Neural cell (in vitro differentiated cells): ENCODE measurements around the gene SMIM17. TPM values are rescaled to one million over a fixed set of nuclear protein-coding genes. Genes with fewer than 3 reads are reported as not detected.

Experiments
- H2AFZ ChIP-seq: fragments of 200-600, 300-800 bp; sonication (generic), shearing (Covaris generic); 2 replicates; pipeline ENCODE4 v1.6.0; 2014; ENCODE audit warnings: low read depth, mild to moderate bottlenecking, antibody characterized with exemption, low read length, moderate library complexity
- H3F3A ChIP-seq: fragments of 200-600 bp; shearing (Covaris generic); 2 replicates; pipeline ENCODE4 v1.6.1; 2016; ENCODE audit warnings: mild to moderate bottlenecking, moderate library complexity, mixed read lengths, antibody characterized with exemption, low read length; ENCODE audit not compliant: insufficient read depth, poor library complexity, severe bottlenecking
- H3K27ac ChIP-seq: fragments of 200-600, 300-800 bp; sonication (generic), shearing (Covaris generic); 2 replicates; pipeline ENCODE4 v1.5.1; 2014; ENCODE audit warnings: mild to moderate bottlenecking, low read length, moderate library complexity
- H3K27me3 ChIP-seq: fragments of 300-800, 200-600 bp; sonication (generic), shearing (Covaris generic); 2 replicates; pipeline ENCODE4 v1.6.0; 2014; ENCODE audit warnings: mild to moderate bottlenecking, low read depth, low read length, moderate library complexity; ENCODE audit not compliant: insufficient read depth
- H3K36me3 ChIP-seq: fragments of 300-800, 200-600 bp; sonication (generic), shearing (Covaris generic); 2 replicates; pipeline ENCODE4 v1.5.1; 2014; ENCODE audit warnings: mild to moderate bottlenecking, antibody characterized with exemption, low read length, moderate library complexity; ENCODE audit not compliant: insufficient read depth
- H3K4me2 ChIP-seq: fragments of 300-800, 200-600 bp; sonication (generic), shearing (Covaris generic); 2 replicates; pipeline ENCODE4 v1.6.0; 2014; ENCODE audit warnings: mild to moderate bottlenecking, low read length
- H3K4me3 ChIP-seq: fragments of 300-800, 200-600 bp; sonication (generic), shearing (Covaris generic); 2 replicates; pipeline ENCODE4 v1.5.1; 2014; ENCODE audit warnings: mild to moderate bottlenecking, low read length, moderate library complexity
- H3K79me2 ChIP-seq: fragments of 200-600 bp; shearing (Covaris generic); replicated peaks from 2 replicates; pipeline ENCODE4 v1.6.0; 2014; ENCODE audit warnings: mild to moderate bottlenecking, low read length, moderate library complexity; ENCODE audit not compliant: insufficient read depth
- H3K9ac ChIP-seq: fragments of 300-800, 200-600 bp; sonication (generic), shearing (Covaris generic); 2 replicates; pipeline ENCODE4 v1.6.1; 2016; ENCODE audit warnings: mild to moderate bottlenecking, low read length, mixed read lengths
- H3K9me2 ChIP-seq: fragments of 200-600 bp; shearing (Covaris generic); 2 replicates; pipeline ENCODE4 v1.6.1; 2016; ENCODE audit warnings: mild to moderate bottlenecking, low read length, mixed read lengths; ENCODE audit not compliant: insufficient read depth
- H3K9me3 ChIP-seq: fragments of 200-600, 300-800 bp; sonication (generic), shearing (Covaris generic); 2 replicates; pipeline ENCODE4 v1.6.1; 2016; ENCODE audit warnings: mild to moderate bottlenecking, mixed run types, low read length, moderate library complexity, mixed read lengths
- H4K20me1 ChIP-seq: fragments of 200-600 bp; shearing (Covaris generic); 2 replicates; pipeline ENCODE4 v1.6.1; 2016; ENCODE audit warnings: mild to moderate bottlenecking, mixed run types; ENCODE audit not compliant: insufficient read depth
- CTCF ChIP-seq: fragments of 450-650 bp; IDR thresholded peaks from 2 replicates; pipeline ENCODE4 v1.5.1; 2014; ENCODE audit warnings: antibody characterized with exemption, mild to moderate bottlenecking, moderate library complexity; ENCODE audit not compliant: poor library complexity, severe bottlenecking
- EP300 ChIP-seq: fragments of 450-650 bp; conservative IDR thresholded peaks from 2 replicates; pipeline ENCODE4 v1.6.1; 2014; ENCODE audit warnings: antibody characterized with exemption, mild to moderate bottlenecking, moderate library complexity; ENCODE audit not compliant: poor library complexity, severe bottlenecking
- EZH2 ChIP-seq: fragments of 200-600, 300-800 bp; shearing (Covaris generic), sonication (generic); IDR thresholded peaks from 2 replicates; pipeline ENCODE4 v1.6.1; 2014; ENCODE audit warnings: antibody characterized with exemption, low read length, borderline replicate concordance, mild to moderate bottlenecking; ENCODE audit not compliant: insufficient read depth, poor library complexity, severe bottlenecking
- MXI1 ChIP-seq: fragments of 450-650 bp; conservative IDR thresholded peaks from 2 replicates; pipeline ENCODE4 v1.6.1; 2014; ENCODE audit warnings: antibody characterized with exemption, mild to moderate bottlenecking; ENCODE audit not compliant: poor library complexity, severe bottlenecking
- POLR2AphosphoS5 ChIP-seq: IDR thresholded peaks from 2 replicates; pipeline ENCODE4 v1.6.1; 2012
- RAD21 ChIP-seq: fragments of 450-650 bp; conservative IDR thresholded peaks from 2 replicates; pipeline ENCODE4 v1.6.1; 2014; ENCODE audit warnings: antibody characterized with exemption, mild to moderate bottlenecking, moderate library complexity
- REST ChIP-seq: IDR thresholded peaks from 2 replicates; pipeline ENCODE4 v1.6.1; 2012; ENCODE audit warnings: borderline replicate concordance
- SMC3 ChIP-seq: fragments of 450-650 bp; conservative IDR thresholded peaks from 2 replicates; pipeline ENCODE4 v1.6.1; 2014; ENCODE audit warnings: antibody characterized with exemption, mild to moderate bottlenecking, moderate library complexity; ENCODE audit not compliant: poor library complexity
- TAF1 ChIP-seq: IDR thresholded peaks from 2 replicates; pipeline ENCODE4 v1.6.1; 2012; ENCODE audit warnings: low read depth
- polyA plus RNA-seq: library from polyadenylated mRNA; depleted of rRNA; stranded (reverse); fragments of >200 nt; gene quantifications from 2 replicates; pipeline ENCODE4 v1.2.3, GENCODE V29; 2014

The SMIM17 gene
- polyA plus RNA-seq, 1 donor from 2014 or later = 14.2 TPM

- H3K27me3 ChIP-seq = no peaks in the 10 kb centered on the region
- H3K9ac ChIP-seq = no peak overlapping the region
- no peaks in the 10 kb centered on the region for H3F3A ChIP-seq
- no peak overlapping the region for H2AFZ ChIP-seq
- no peak overlapping the region for H3K4me3 ChIP-seq
- no peaks in the 10 kb centered on the region for H3K79me2 ChIP-seq
- no peaks in the 10 kb centered on the region for H3K9me2 ChIP-seq
- H3K36me3 ChIP-seq = no peaks in the 10 kb centered on the region
- H3K9me3 ChIP-seq = peaks cover 8% of the 10 kb centered on the region
- no peak overlapping the region for H3K27ac ChIP-seq
- no peaks in the 10 kb centered on the region for H4K20me1 ChIP-seq
- TF ChIP-seq POLR2AphosphoS5 (no peak), MXI1 (no peak), EP300 (no peak), REST (no peak), TAF1 (no peak), RAD21 (no peak), SMC3 (no peak), CTCF (no peak), EZH2 (no peak)
- no peak overlapping the region for H3K4me2 ChIP-seq
Measured at GRCh38 chr19:56670401-56670960, 27.5 kb downstream of the SMIM17 start.

- Histone ChIP-seq H3K9me2 (no peaks in the 10 kb centered on the region), H3K4me2 (no peak overlapping the region), H3K4me3 (no peak overlapping the region), H3K27me3 (no peaks in the 10 kb centered on the region), H3K27ac (no peak overlapping the region), H3F3A (no peaks in the 10 kb centered on the region), H4K20me1 (no peaks in the 10 kb centered on the region), H3K9me3 (peaks cover 8% of the 10 kb centered on the region), H3K36me3 (no peaks in the 10 kb centered on the region), H3K79me2 (no peaks in the 10 kb centered on the region), H2AFZ (no peak overlapping the region), H3K9ac (no peak overlapping the region)
- TF ChIP-seq POLR2AphosphoS5 = no peak
- no peak for TF ChIP-seq SMC3
- no peak for TF ChIP-seq CTCF
- TF ChIP-seq MXI1 = no peak
- no peak for TF ChIP-seq EP300
- TF ChIP-seq RAD21 = no peak
- no peak for TF ChIP-seq TAF1
- TF ChIP-seq EZH2 = no peak
- no peak for TF ChIP-seq REST
Measured at GRCh38 chr19:56670961-56671612, 28.1 kb downstream of the SMIM17 start.
